Lower leg skin (tissue), 3 donors: ENCODE data around the gene DENND1A.

Experiments
- POLR2A ChIP-seq, 2 donors: fragments of 450-650 bp; IDR thresholded peaks; one replicate each; pipeline ENCODE4 v1.6.1; 2016 to 2017; ENCODE audit warnings: antibody characterized with exemption in 2 of 2, mild to moderate bottlenecking in 1 of 2, moderate library complexity in 1 of 2
- TF ChIP-seq, protein P1 (sequence below), 3 donors: fragments of 450-650 bp; IDR thresholded peaks; one replicate each; pipeline ENCODE4 v1.5.1; 2016; ENCODE audit warnings: antibody characterized with exemption in 3 of 3, mild to moderate bottlenecking in 3 of 3, moderate library complexity in 2 of 3

DNA sequence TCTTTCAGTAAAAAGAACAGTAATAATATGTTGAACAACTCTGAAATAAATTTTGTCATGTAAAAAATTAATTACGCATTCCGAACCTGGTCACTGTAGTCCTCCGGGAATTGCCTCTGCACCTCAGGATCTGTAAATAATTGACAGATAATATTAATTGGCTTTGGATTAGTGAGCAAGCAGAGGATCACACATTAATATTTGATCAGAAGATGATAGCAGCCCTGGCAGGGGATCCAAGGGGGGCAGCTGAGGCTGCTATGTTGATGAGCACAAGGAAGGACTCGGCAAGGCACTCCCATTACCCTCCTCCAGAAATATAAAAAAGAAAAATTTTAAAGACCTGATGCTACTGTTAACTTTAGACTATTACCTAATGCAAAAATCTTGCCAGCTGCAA is 137.4 kb downstream of the DENND1A start:
- TF ChIP-seq, protein P1, sequence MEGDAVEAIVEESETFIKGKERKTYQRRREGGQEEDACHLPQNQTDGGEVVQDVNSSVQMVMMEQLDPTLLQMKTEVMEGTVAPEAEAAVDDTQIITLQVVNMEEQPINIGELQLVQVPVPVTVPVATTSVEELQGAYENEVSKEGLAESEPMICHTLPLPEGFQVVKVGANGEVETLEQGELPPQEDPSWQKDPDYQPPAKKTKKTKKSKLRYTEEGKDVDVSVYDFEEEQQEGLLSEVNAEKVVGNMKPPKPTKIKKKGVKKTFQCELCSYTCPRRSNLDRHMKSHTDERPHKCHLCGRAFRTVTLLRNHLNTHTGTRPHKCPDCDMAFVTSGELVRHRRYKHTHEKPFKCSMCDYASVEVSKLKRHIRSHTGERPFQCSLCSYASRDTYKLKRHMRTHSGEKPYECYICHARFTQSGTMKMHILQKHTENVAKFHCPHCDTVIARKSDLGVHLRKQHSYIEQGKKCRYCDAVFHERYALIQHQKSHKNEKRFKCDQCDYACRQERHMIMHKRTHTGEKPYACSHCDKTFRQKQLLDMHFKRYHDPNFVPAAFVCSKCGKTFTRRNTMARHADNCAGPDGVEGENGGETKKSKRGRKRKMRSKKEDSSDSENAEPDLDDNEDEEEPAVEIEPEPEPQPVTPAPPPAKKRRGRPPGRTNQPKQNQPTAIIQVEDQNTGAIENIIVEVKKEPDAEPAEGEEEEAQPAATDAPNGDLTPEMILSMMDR (IDR thresholded peaks at IDR 0.05): no peak
- TF ChIP-seq POLR2A (IDR thresholded peaks at IDR 0.05): no peak
